Neural progenitor cell (in vitro differentiated cells): Measurements from ENCODE around the gene ITGA2.

ENCODE experiments used
- EZH2 ChIP-seq: fragments of 200-600 bp; sonication (generic); IDR thresholded peaks from 2 replicates; pipeline ENCODE4 v1.6.1; 2017; ENCODE audit warnings: antibody characterized with exemption, mild to moderate bottlenecking, moderate library complexity
- EZH2phosphoT487 ChIP-seq: fragments of 200-600 bp; sonication (generic); IDR thresholded peaks from 2 replicates; pipeline ENCODE4 v1.6.1; 2017; ENCODE audit warnings: antibody characterized with exemption
- TF ChIP-seq, protein P1 (sequence below): fragments of 200-600 bp; sonication (generic); IDR thresholded peaks from 2 replicates; pipeline ENCODE4 v1.5.1; 2017; ENCODE audit warnings: antibody characterized with exemption, mild to moderate bottlenecking

DNA sequence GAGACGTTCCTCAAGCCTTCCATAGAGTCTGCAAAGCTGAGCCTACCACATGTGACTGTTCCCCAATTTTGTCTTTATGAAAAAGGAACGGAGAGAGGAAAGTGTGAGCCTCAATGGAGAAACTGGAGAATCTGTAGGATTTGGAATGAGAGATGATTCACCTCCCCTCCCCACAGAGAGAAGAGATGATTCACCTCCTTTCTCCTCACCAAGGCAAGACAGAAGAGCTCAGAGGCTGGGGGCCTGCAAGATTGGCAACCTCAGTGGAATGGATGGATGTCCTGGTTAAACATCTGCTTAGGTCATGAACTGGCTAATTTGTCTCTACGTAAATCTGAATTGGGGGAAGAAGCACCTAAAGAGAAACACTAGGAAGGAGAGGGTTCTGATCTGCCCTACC, 137.4 kb downstream of the ITGA2 start:
- TF ChIP-seq, protein P1, sequence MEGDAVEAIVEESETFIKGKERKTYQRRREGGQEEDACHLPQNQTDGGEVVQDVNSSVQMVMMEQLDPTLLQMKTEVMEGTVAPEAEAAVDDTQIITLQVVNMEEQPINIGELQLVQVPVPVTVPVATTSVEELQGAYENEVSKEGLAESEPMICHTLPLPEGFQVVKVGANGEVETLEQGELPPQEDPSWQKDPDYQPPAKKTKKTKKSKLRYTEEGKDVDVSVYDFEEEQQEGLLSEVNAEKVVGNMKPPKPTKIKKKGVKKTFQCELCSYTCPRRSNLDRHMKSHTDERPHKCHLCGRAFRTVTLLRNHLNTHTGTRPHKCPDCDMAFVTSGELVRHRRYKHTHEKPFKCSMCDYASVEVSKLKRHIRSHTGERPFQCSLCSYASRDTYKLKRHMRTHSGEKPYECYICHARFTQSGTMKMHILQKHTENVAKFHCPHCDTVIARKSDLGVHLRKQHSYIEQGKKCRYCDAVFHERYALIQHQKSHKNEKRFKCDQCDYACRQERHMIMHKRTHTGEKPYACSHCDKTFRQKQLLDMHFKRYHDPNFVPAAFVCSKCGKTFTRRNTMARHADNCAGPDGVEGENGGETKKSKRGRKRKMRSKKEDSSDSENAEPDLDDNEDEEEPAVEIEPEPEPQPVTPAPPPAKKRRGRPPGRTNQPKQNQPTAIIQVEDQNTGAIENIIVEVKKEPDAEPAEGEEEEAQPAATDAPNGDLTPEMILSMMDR, result no peak
- TF ChIP-seq EZH2, result no peak
- no peak for TF ChIP-seq EZH2phosphoT487
